Endothelial cell (in vitro differentiated cells): ENCODE measurements around the gene PRKAG3. TPM values are rescaled to one million over a fixed set of nuclear protein-coding genes. Genes with fewer than 3 reads are reported as not detected.
A peak's percentile ranks its signal among the peaks of the same experiment; 100 is the strongest.

Experiments used
- DNase-seq: peaks from one replicate; pipeline ENCODE4 v3.0.0; 2021; ENCODE audit warnings: low spot score
- H3K27ac Mint-ChIP-seq: one replicate; pipeline ENCODE4 v1.8.0; 2021; ENCODE audit warnings: mixed read lengths, inconsistent platforms; ENCODE audit not compliant: unreplicated experiment
- H3K27me3 Mint-ChIP-seq: one replicate; pipeline ENCODE4 v1.8.0; 2021; ENCODE audit warnings: mild to moderate bottlenecking, moderate library complexity, mixed read lengths, inconsistent platforms; ENCODE audit not compliant: unreplicated experiment
- H3K36me3 Mint-ChIP-seq: one replicate; pipeline ENCODE4 v1.8.0; 2021; ENCODE audit warnings: mild to moderate bottlenecking, low read depth, mixed read lengths, inconsistent platforms; ENCODE audit not compliant: unreplicated experiment
- H3K4me1 Mint-ChIP-seq: one replicate; pipeline ENCODE4 v1.8.0; 2021; ENCODE audit warnings: mild to moderate bottlenecking, mixed read lengths, inconsistent platforms; ENCODE audit not compliant: unreplicated experiment
- H3K4me3 Mint-ChIP-seq: one replicate; pipeline ENCODE4 v1.8.0; 2021; ENCODE audit warnings: mild to moderate bottlenecking, mixed read lengths, inconsistent platforms; ENCODE audit not compliant: unreplicated experiment
- H3K9me3 Mint-ChIP-seq: one replicate; pipeline ENCODE4 v1.8.0; 2021; ENCODE audit warnings: mixed read lengths, inconsistent platforms; ENCODE audit not compliant: unreplicated experiment
- CTCF ChIP-seq: fragments of 200-600 bp; sonication (generic); IDR thresholded peaks from one replicate; pipeline ENCODE4 v1.5.0; 2021; ENCODE audit warnings: antibody characterized with exemption; ENCODE audit not compliant: unreplicated experiment
- total RNA-seq: library from RNA; stranded (reverse); fragmentation: NEBNext Ultra II Directional; extraction: Animal tissue kit (Norgen Biotek cat#: 25700); gene quantifications from one replicate; pipeline ENCODE4 v1.2.1, GENCODE V29; 2021; ENCODE audit not compliant: unreplicated experiment

PRKAG3 gene
- total RNA-seq, 1 donor from 2014 or later, result not detected

GRCh38 chr2:218878926-218879761 lies 47.5 kb upstream of the PRKAG3 start:
- Mint-ChIP-seq H3K27me3 (peaks cover 50% of the 10 kb centered on the region), H3K9me3 (no peaks in the 10 kb centered on the region), H3K36me3 (no peaks in the 10 kb centered on the region), H3K4me3 (no peak overlapping the region), H3K27ac (no peak overlapping the region), H3K4me1 (peaks cover 7% of the 10 kb centered on the region)
- DNase-seq, result no peak
- TF ChIP-seq CTCF, result no peak

GRCh38 chr2:218878486-218878885 lies 46.9 kb upstream of the PRKAG3 start:
- TF ChIP-seq CTCF, result no peak
- Mint-ChIP-seq H3K9me3 (no peaks in the 10 kb centered on the region), H3K27ac (no peak overlapping the region), H3K36me3 (no peaks in the 10 kb centered on the region), H3K4me3 (no peak overlapping the region), H3K4me1 (peaks cover 7% of the 10 kb centered on the region), H3K27me3 (peaks cover 50% of the 10 kb centered on the region)
- no peak for DNase-seq

GRCh38 chr2:218877891-218878290 lies 46.3 kb upstream of the PRKAG3 start:
- no peak for TF ChIP-seq CTCF
- Mint-ChIP-seq H3K36me3 (no peaks in the 10 kb centered on the region), H3K9me3 (no peaks in the 10 kb centered on the region), H3K4me3 (no peak overlapping the region), H3K4me1 (peaks cover 9% of the 10 kb centered on the region), H3K27me3 (peaks cover 50% of the 10 kb centered on the region), H3K27ac (no peak overlapping the region)
- no peak for DNase-seq

GRCh38 chr2:218877331-218877730 lies 45.7 kb upstream of the PRKAG3 start:
- Mint-ChIP-seq H3K36me3 (no peaks in the 10 kb centered on the region), H3K27me3 (peaks cover 51% of the 10 kb centered on the region), H3K27ac (no peak overlapping the region), H3K9me3 (no peaks in the 10 kb centered on the region), H3K4me1 (peaks cover 9% of the 10 kb centered on the region), H3K4me3 (no peak overlapping the region)
- no peak for DNase-seq
- TF ChIP-seq CTCF, result no peak

GRCh38 chr2:218876562-218877219 lies 45.1 kb upstream of the PRKAG3 start:
- Mint-ChIP-seq H3K4me3 (no peak overlapping the region), H3K9me3 (no peaks in the 10 kb centered on the region), H3K36me3 (peaks cover 5% of the 10 kb centered on the region), H3K27me3 (peaks cover 52% of the 10 kb centered on the region), H3K4me1 (peaks cover 14% of the 10 kb centered on the region), H3K27ac (peak overlapping the region; percentile 42)
- TF ChIP-seq CTCF, result peak; percentile 93
- peak; percentile 77 for DNase-seq
